OCI-LY7 (cell line): Measurements from ENCODE around the gene LDHD. TPM values are rescaled to one million over a fixed set of nuclear protein-coding genes. Genes with fewer than 3 reads are reported as not detected.
A peak's percentile ranks its signal among the peaks of the same experiment; 100 is the strongest.

Experiments
- BruUV-seq: library from RNA; stranded (reverse); fragments of 400-500 nt; replicated peaks from 2 replicates; lab custom pipeline; 2021; lab: Mats Ljungman, UMichigan
- CTCF ChIA-PET: fragments of 300-600 bp; sonication (Branson Sonifier 250); formaldehyde crosslinking; loops from one replicate; lab custom pipeline; 2022; ENCODE audit warnings: antibody characterized with exemption; ENCODE audit not compliant: unreplicated experiment; lab: Charles Lee
- POLR2A ChIA-PET: fragments of 300-600 bp; sonication (Branson Sonifier 250); formaldehyde crosslinking; loops from one replicate; lab custom pipeline; 2022; ENCODE audit warnings: antibody characterized with exemption; lab: Charles Lee
- DNase-seq: peaks from one replicate; pipeline ENCODE4 v3.0.0-alpha.2; 2015; ENCODE audit warnings: low spot score
- H2AFZ ChIP-seq: fragments of 200-600 bp; sonication (generic), shearing (Covaris generic); 2 replicates; pipeline ENCODE4 v1.6.1; 2014; ENCODE audit warnings: mild to moderate bottlenecking, antibody characterized with exemption, low read length, moderate library complexity
- H3K27ac ChIP-seq: fragments of 200-600 bp; sonication (generic); 2 replicates; pipeline ENCODE4 v1.5.1; 2014; ENCODE audit warnings: mixed run types, low read depth, mild to moderate bottlenecking, moderate library complexity, low read length, inconsistent platforms; ENCODE audit not compliant: poor library complexity, severe bottlenecking
- H3K36me3 ChIP-seq: fragments of 200-600 bp; sonication (generic); 2 replicates; pipeline ENCODE4 v1.6.1; 2014; ENCODE audit warnings: mild to moderate bottlenecking, antibody characterized with exemption, low read length, moderate library complexity, mixed read lengths; ENCODE audit not compliant: insufficient read depth
- H3K4me1 ChIP-seq: fragments of 200-600 bp; sonication (generic); 2 replicates; pipeline ENCODE4 v1.5.1; 2014; ENCODE audit warnings: mild to moderate bottlenecking, low read length; ENCODE audit not compliant: insufficient read depth, poor library complexity, severe bottlenecking
- H3K4me2 ChIP-seq: fragments of 200-600 bp; sonication (generic); 2 replicates; pipeline ENCODE4 v1.6.1; 2014; ENCODE audit warnings: mild to moderate bottlenecking, low read length
- H3K4me3 ChIP-seq: fragments of 200-600 bp; sonication (generic); 2 replicates; pipeline ENCODE4 v1.5.1; 2014; ENCODE audit warnings: mild to moderate bottlenecking, low read depth, low read length; ENCODE audit not compliant: poor library complexity, severe bottlenecking
- H3K79me2 ChIP-seq: fragments of 200-600 bp; sonication (generic); 2 replicates; pipeline ENCODE4 v1.6.1; 2016; ENCODE audit warnings: low read depth, mild to moderate bottlenecking, low read length, moderate library complexity, mixed read lengths; ENCODE audit not compliant: insufficient read depth
- H3K9me2 ChIP-seq: fragments of 200-600 bp; sonication (generic); 2 replicates; pipeline ENCODE4 v1.6.1; 2016; ENCODE audit warnings: mild to moderate bottlenecking, low read length, mixed read lengths; ENCODE audit not compliant: insufficient read depth
- H3K9me3 ChIP-seq: fragments of 200-600 bp; sonication (generic); 2 replicates; pipeline ENCODE4 v1.6.1; 2014; ENCODE audit warnings: mild to moderate bottlenecking, mixed run types, low read length, mixed read lengths
- H4K20me1 ChIP-seq: fragments of 200-600 bp; sonication (generic); 2 replicates; pipeline ENCODE4 v1.6.1; 2014; ENCODE audit warnings: mild to moderate bottlenecking, antibody characterized with exemption, low read length, moderate library complexity, mixed read lengths; ENCODE audit not compliant: insufficient read depth
- CTCF ChIP-seq: fragments of 200-600 bp; sonication (generic); conservative IDR thresholded peaks from 2 replicates; pipeline ENCODE4 v1.5.1; 2014; ENCODE audit warnings: mild to moderate bottlenecking, antibody characterized with exemption, low read length, moderate library complexity, mixed read lengths
- EZH2phosphoT487 ChIP-seq: fragments of 200-600 bp; sonication (generic); IDR thresholded peaks from 2 replicates; pipeline ENCODE4 v1.6.1; 2018; ENCODE audit warnings: low read depth, borderline replicate concordance, mild to moderate bottlenecking, mixed run types, antibody characterized with exemption, low read length, moderate library complexity, mixed read lengths
- intact Hi-C: fragments of 100-400 bp; cut with micrococcal nuclease; formaldehyde crosslinking; loops from one replicate; pipeline ENCODE4 v1.10.0; 2022; ENCODE audit not compliant: unreplicated experiment
- total RNA-seq, 2 experiments: library from RNA; depleted of rRNA in 1 of 2; stranded (reverse); fragments of >200 nt in 1 of 2; shearing (Covaris generic) in 1 of 2; gene quantifications; 2 replicates each; pipeline ENCODE4 v1.2.3, GENCODE V29; 2014 to 2022

LDHD gene
- total RNA-seq, 2 experiments from 2014 or later = 0.09 to 0.48 TPM

- BruUV-seq = no TSS peak
- H3K4me1 ChIP-seq = no peaks in the 10 kb centered on the region
- intact Hi-C loops = no loop called here
- H3K27ac ChIP-seq = no peak overlapping the region
- POLR2A ChIA-PET = interaction anchor here (0.6 to 1.5 kb wide), 7 partner anchors 11 to 1732 kb away, joined by 3 to 4 read pairs (median 3); no protein-coding TSS in a partner anchor
- no peak overlapping the region for H3K4me2 ChIP-seq
- H3K9me3 ChIP-seq = no peaks in the 10 kb centered on the region
- DNase-seq = peak; percentile 4
- no peaks in the 10 kb centered on the region for H3K79me2 ChIP-seq
- H3K4me3 ChIP-seq = no peak overlapping the region
- no peaks in the 10 kb centered on the region; the same call in 1 of the 2 replicates for H4K20me1 ChIP-seq
- TF ChIP-seq CTCF (no peak), EZH2phosphoT487 (no peak)
- H2AFZ ChIP-seq = no peak overlapping the region
- no peaks in the 10 kb centered on the region for H3K9me2 ChIP-seq
- H3K36me3 ChIP-seq = no peaks in the 10 kb centered on the region
- CTCF ChIA-PET = interaction anchor here (0.5 to 0.6 kb wide), 2 partner anchors 60 to 165 kb away, joined by 3 to 7 read pairs; no protein-coding TSS in a partner anchor
Observed at GRCh38 chr16:75068085-75069031, 48.2 kb downstream of the LDHD start.

- Histone ChIP-seq H3K36me3 (no peaks in the 10 kb centered on the region), H3K79me2 (no peaks in the 10 kb centered on the region), H3K27ac (no peak overlapping the region), H2AFZ (no peak overlapping the region), H3K4me1 (no peaks in the 10 kb centered on the region), H3K4me2 (no peak overlapping the region), H3K9me2 (no peaks in the 10 kb centered on the region), H4K20me1 (no peaks in the 10 kb centered on the region; the same call in 1 of the 2 replicates), H3K4me3 (no peak overlapping the region), H3K9me3 (no peaks in the 10 kb centered on the region)
- DNase-seq = no peak
- ChIA-PET POLR2A (interaction anchor here (0.5 to 0.7 kb wide), 2 partner anchors 16 to 96 kb away, joined by 3 read pairs; no protein-coding TSS in a partner anchor), CTCF (no interaction called here)
- no TSS peak for BruUV-seq
- no peak for TF ChIP-seq CTCF
- no peak for TF ChIP-seq EZH2phosphoT487
- intact Hi-C loops = no loop called here
Observed at GRCh38 chr16:75066861-75067447, 49.6 kb downstream of the LDHD start.
